Stimulated activated CD8-positive, alpha-beta memory T cell treated with anti-CD3 and anti-CD28 coated beads, Interleukin-4, amount 100 ng/mL, for 1 hour (primary cell): ENCODE results near the gene POLR3E.

ENCODE experiments used
- DNase-seq, 2 donors: peaks; one replicate each; pipeline ENCODE4 v3.0.0-alpha.2; 2020; ENCODE audit warnings: low read depth in 2 of 2, low spot score in 1 of 2

POLR3E gene

DNA sequence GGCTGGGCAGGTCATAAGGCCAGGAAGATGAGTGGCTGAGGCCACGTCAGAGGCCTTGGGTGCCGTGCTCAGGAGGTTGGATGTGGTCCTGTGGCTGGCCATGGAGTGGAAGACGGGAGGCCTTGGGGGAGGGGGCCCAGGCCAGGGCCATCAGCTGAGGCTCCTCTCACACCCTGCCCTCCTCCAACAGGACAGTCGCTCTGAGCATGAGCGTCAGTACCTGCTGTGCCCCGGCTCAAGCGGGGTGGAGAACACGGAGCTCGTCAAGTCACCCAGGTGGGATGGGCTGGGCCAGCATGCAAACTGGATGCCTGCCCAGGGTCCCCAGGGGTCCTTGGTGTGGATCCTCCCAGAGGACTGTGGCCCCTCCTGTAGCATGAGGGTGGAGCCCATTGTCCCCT is 19.2 kb downstream of the POLR3E start:
- DNase-seq, result no peak

DNA sequence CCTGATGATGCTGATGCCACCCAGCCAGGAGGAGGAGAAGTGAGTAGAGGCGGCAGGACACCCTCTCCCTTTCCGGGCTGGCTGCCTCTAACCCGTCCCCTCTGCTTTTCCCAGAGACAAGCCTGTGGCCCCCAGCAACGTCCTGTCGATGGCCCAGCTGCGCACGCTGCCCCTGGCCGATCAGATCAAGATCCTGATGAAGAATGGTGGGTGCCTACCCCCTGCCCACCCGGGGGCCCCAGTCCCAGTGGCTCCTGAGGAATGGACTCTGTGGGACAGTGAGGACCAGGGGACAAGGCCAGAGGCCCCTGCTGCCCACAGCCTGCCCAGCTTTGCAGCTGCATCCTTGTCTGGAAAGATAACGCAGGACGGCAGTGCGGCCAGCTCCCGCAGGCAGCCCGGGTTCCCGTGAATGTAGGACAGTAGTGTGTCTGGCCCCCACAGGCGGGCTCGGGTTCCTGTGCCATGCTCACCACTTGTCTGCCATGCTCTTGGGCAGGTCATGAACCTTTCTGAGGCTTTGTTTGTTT is 19.9 kb downstream of the POLR3E start:
- DNase-seq, result no peak

DNA sequence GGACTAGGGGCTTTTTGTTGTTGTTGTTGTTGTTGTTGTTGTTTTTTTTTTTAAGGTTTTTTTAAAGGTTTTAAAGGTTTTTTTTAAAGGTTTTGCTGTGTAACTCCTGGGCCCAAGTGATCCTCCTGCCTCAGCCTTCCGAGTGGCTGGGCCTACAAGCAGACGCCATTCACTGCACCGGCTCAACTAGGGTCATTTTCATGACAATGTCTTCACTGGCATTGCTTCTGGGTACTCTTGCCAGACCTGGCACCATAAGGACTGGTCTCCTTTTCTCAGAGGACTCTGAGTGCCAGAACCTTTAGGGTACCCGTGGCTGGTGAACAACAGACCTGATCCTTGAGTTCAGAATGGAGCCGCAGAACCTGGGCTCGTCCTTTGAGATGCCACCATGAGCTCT is 20.4 kb downstream of the POLR3E start:
- DNase-seq, result no peak

DNA sequence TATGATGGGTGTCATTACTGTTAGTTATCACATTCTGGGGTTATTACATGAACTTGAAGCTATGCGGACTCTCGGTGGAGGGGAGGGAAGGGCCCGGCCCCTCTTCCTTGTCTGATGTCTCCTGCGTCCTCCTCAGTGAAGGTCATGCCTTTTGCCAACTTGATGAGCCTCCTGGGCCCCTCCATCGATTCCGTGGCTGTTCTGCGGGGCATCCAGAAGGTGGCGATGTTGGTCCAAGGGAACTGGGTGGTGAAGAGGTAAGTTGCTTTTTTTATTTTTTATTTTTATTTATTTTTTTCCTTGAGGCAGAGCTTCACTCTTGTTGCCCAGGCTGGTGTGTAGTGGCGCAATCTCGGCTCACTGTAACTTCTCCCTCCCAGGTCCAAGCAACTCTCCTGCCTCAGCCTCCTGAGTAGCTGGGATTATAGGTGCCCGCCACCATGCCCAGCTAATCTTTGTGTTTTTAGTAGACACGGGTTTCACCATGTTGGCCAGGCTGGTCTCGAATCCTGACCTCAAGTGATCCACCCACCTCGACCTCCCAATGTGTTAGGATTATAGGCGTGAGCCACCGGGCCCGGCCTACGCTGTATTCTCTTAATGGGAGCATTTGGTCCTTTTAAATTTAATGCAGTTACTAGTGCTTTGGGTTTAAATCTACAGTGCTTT is 21.6 kb downstream of the POLR3E start:
- peak in 1 of 2 donors; percentile 25 for DNase-seq

DNA sequence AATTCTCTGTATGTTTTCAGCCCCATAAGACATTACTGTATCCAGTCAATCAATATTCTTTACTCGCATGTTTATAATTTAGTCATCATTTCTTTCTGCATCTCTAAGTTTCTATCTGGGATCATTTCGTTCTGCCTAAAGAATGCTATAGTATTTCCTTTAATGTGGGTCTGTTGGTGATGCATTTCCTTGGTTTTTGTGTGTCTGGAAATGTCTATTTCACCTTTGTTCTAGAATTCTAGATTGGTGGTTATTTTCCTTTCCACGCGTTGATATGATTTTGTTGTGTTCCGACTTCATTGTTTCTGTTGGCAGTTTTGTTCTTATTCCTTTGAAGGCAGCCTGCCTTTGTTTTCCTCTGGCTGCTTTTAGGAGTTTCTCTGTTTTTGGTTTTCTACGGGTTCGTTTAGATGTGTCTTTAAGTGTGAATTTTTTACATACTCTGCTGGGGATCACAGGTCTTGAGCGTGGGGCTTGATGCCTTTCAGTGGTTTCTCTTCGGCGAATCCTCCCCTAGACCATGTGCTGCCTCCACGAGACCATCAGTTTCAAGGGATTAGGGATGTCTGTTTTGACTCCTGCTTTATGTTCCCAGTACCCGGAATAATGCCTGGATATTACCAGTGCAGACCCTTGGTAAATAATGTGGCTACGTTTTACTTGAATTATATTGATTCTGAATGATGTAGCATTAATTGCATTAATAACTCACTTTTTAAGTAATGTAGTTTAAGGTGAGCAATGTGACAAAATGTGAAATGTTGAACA is 23.5 kb downstream of the POLR3E start:
- no peak for DNase-seq

DNA sequence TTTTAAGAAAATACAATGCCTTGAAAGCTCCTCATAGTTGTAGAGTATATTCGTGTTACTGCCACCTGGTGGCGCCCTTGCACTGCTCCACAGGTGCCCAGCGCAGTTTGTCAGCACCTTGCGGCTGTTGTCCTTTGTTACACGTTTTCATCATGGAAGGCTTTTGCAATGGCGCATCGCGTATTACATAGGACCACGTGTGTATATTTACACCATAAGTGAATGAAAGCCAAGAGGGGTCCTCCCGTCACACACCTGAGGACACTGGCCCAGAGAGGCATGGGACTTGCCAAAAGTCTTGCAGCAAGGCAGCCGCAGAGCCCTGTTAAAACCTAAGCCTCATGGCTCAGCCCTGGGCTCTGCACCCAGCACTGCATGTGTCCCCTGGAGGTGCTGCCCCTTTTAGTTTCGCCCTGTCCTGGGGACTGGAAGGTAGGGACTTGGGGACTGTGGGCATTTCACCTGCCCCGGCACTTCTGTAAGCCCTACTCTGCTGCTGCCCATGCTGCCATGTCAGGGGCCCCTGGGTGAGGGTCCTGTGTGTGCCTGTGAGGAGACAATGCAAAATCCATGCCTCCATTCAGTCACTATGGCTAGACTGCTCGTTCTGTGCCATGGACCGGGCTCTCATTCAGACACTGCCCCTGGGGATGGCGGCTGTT is 24.3 kb downstream of the POLR3E start:
- DNase-seq, result peak; percentile 22 to 42

DNA sequence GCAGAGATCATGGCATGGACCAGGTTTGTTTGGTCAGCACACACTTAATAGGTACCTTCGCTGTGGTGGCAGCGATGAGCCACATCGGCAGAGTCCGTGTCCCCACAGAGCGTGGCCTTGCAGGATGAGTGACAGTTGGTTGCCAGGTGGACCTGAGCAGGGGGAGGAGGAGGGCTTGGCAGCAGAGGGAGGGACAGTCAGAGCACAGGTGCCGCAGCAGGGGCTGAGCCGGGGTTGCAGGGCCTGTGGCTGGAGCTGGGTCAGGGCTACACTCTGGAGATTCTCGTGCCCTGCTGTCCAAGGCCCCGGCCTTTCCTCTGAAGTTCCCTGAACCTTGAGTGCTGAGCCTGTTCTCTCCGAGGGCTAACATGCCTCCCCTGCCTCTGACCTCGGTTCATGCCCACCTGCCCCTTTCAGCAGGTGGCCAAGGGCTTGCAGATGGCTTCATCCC is 24.8 kb downstream of the POLR3E start:
- no peak for DNase-seq

DNA sequence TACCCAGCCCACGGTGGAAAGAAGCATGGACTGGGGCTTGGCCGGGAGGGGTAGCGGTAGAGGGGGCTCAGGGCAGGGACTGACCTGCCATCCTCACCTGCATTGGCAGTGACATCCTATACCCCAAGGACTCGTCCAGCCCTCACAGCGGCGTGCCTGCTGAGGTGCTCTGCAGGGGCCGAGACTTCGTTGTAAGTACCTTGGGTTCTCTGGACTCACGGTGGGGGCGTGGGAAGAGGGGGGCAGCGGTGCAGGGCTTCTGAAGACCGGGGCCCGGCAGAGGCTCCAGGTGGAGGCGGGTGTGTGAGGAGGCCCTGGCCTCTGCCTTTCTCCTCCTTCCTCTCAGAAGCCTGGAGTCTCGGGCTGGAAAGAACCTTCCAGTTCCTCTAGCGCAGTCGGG is 25.5 kb downstream of the POLR3E start:
- DNase-seq, result no peak

DNA sequence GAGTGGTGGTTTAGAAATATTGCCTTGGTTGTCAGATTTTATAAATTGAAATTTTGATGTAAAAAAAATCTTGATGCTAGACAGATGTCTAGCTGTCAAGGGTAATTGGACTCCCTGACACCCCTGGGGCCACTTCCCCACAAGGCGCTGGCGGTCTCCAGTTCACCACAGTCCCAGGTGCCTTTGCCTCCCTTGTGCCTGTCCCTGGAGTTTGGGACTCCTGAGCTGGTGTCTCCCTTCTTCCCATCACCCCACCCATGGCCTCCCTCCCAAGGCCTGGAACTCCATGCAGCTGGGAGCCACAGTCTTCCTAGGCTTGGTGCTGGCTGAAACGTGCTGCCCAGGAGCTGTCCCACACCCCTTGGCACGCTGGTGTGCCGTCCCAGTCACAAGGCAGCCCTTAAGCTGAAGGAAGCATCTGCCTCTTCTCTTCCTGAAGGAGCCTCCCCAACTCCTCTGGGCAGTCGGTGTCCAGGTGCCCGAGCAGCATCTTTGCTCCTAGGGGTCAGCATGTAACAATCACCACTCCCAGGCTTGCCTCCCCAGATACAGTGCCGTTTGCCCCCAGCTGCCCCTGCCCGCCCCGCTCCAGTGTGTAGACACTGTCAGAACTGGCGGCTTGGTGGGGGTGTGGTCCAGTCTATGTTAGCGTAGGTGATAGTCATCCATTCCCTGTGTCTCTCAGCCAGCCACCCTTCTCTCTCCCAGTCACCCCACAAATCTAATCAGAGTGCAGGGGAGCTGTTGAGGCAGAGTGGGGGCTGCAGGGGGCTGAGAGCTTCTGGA is 26.2 kb downstream of the POLR3E start:
- DNase-seq, result no peak

DNA sequence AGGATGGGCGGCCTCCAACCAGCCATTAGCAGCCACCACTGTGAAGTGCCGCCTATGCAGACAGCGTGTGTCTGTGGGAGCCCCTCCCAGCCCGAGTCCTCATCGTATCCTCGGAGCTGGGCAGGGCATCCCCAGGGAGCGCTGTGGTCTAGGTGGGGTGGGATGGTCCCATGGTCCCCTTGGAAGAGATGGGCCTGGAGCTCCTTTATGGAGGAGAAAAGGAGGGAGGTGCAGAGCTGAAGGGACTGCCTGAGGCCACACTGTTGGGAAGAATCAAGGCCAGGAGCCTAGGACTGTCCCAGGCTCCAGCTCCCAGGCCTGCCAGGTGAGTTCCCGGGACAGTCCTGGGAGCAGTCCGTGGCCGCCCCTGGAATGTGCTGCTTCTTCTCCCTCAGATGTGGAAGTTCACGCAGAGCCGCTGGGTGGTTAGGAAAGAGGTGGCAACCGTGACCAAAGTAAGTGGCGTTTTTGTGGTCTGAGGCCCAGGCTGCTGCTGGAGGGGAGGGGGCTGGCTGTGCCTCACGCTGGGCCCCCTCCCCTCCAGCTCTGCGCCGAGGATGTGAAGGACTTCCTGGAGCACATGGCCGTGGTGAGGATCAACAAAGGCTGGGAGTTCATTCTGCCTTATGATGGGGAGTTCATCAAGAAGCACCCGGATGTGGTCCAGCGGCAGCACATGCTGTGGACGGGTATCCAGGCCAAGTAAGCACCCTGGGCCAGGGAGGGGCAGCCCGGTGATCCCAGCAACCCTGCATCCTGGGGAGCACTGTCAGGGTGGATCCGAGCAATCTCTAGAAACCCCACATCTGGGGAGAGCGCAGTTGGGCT is 27.0 kb downstream of the POLR3E start:
- no peak for DNase-seq

DNA sequence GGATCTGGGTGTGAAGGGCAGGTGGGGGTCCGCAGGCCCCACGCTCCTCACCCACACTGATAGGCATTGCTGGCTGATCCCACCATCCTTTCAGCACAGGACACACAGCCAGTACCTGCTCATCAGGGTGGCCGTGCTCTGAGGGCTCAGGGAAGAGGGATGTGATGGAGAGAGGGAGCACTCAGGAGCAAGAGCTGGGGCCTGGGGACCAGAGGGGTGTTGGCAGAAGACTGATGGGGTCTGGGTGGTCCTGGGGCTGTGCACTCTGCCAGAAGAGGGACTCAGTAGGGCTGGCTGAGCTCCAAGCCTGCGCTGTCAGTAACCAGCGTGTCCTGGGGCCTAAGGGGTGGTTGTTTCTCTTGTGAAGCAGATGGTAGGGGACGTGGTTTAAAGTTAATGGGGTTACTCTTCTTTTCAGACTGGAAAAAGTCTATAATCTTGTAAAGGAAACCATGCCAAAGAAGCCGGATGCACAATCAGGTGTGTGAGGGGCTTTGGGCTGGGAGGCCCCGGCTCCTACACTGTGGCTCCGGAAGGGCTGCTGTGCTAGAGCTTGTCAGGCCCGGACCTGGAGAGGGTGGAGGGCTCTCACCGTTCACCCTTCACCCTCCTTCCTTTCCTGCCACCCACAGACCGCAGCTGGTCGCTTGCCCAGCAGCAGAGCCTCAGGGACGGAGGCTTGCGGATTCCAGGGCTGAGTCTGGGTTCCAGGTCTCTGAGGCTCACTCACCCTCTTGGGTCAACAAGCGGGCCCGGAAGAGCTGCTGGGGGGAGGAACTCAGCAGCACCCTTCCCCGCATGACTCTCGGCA is 27.8 kb downstream of the POLR3E start:
- no peak for DNase-seq

DNA sequence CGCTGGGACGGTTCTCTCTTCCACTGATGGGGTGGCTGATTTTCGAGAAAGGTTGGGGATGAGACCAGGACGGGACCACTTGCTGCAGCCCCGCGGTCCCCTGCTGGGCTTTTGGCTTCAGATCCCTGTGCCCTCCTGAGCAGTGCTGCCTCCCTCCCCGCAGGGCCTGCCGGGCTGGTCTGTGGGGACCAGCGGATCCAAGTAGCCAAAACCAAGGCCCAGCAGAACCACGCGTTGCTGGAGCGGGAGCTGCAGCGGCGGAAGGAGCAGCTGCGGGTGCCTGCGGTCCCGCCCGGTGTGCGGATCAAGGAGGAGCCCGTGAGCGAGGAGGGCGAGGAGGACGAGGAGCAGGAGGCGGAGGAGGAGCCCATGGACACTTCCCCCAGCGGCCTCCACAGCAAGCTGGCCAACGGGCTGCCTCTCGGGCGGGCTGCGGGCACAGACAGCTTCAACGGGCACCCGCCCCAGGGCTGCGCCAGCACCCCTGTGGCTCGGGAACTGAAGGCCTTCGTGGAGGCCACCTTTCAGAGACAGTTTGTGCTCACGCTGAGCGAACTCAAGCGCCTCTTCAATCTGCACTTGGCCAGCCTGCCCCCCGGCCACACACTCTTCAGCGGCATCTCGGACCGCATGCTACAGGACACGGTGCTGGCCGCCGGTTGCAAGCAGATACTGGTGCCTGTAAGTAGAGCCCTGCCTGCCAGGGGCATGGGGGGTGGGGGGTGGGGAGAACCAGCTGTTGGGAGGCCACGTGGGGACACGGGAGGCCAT is 28.6 kb downstream of the POLR3E start:
- DNase-seq, result no peak

DNA sequence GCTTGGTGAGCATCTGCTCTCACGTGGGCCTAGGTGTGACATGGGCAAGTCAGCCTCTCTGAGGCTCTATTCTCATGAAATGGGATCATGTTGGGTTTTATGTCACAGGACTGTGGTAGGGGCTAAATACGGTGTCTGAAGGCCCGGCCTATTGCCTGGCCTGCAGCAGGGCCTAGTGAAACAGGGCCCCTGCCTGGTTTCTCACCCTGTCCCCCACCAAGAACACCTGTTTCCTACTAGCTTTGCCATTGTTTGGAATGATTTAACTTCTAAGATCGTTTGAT is 29.1 kb downstream of the POLR3E start:
- DNase-seq, result no peak

DNA sequence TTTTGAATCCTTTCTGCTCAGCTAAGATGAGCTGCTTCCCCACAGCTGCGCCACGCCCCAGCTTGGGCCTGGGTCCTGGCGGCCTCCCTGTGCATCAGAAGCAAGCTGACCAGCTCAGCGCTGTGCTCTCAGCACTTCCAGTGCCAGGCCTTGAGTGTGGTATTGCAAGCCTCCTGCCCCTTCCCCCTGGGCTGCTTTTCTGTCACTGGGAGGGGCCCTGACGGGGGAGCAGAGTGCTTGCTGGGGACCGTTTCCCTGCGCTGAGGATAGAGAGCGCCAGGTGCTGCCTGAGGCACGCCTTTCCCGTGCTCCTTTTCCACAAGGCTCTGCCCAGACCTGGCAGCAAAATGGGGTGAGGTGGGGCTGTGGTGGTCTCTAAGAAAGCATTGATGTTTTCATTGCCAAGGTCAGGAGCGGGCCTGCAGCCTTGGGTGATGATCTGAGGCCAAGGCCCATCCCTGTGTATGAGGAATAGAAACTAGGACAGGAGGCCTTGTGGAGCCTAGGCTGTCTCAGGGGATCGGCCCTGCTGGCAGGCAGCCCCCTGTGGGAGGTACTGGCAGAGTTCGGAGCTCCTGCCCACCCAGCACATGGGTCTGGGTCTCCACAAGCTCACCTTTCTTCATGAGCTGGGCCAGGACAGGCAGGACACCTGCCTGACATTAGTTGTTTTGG is 29.7 kb downstream of the POLR3E start:
- DNase-seq, result no peak

DNA sequence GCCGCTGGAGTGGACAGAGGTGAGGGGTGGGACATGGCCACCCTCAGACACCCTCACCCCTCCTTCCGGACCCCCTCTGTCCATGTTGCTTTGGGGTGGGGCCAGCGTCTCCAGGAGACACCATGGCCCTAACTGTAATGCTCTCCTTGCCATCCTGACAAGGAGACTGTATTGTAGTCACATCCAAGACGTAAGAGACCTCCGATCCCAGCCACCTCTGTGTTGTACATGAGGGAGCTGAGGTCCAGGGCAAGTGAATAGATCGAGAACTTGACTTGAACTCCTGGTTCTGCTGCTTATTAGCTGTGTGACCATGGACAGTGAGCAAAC is 30.2 kb downstream of the POLR3E start:
- no peak for DNase-seq

DNA sequence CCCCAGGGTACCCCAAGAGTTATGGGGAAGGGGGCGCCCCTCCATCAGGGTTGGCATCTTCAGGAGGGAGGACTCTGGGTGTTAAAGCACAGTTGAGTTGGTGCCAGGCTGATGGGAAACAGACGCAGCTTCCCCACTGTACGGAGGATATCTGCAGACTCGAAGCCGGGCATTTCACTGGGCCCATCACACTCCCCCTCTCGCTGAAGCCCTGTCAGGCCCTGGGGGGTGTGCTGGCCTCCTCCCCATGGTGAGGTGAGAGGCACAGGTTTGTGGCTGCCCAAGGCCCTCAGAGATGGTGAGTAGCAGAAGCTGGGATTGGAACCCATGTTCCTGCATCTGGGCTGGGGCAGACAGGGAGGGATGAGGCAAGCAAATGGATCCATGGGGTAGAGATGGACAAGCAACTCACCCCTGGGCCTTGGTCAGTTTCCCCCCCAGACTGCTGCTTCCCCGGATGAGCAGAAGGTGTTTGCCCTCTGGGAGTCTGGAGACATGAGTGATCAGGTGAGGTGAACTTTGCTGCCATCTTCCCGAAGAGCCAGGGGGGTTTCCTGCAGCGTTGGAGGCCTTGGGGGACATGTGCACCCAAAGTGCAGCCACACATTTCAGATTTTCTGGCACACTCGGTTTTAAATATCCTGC is 31.0 kb downstream of the POLR3E start:
- no peak for DNase-seq

DNA sequence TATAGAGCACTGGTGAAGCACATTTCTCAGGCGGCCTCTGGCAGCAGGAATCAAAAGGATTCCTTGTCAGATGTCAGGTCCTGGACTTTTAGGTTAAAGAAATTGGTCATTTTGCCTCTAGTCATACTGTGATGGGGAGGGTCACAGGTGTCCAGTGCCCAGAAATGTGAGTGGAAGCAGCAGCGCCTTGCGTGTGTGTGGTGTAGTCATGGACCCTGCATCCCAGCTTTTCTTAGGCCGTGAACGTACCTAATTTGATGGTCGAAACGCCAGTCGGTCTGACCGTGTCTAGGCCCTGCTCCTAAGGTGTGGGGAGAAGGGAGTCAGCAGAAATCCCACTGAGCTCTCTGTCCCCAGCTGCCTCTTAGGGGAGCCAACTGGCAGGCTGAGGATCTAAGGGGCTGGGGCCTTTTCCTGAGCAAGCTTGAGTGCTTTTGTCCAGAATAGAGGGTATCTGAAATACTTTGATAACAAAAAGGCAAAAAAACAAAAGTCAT is 32.0 kb downstream of the POLR3E start:
- DNase-seq, result no peak

DNA sequence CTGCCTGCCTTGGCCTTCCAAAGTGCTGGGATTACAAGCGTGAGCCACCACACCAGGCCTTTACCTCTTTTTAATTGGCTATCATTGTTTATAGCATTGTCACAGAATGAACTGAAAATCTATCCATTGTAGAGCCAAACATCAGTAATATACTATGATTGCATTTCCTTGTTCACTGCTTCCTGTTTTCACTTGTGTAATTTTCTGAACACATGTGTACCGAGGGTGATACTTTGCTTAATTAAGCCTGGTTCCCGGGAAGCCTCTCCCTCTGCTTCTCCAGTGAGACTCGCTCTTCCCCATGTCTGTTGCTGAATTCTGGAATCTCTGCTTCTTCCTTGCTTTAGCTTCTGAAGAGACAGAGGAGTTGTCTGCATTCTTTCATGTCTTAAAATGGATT is 33.1 kb downstream of the POLR3E start:
- no peak for DNase-seq
